Putamen (tissue), 1 donor: ENCODE data around the gene SMAD5.

Experiments
- DNase-seq: peaks from one replicate; pipeline ENCODE4 v3.0.0-alpha.2; 2016; ENCODE audit warnings: low spot score

SMAD5 gene

GRCh38 chr5:136197462-136198142 is 65.0 kb downstream of the SMAD5 start:
- no peak for DNase-seq

DNA sequence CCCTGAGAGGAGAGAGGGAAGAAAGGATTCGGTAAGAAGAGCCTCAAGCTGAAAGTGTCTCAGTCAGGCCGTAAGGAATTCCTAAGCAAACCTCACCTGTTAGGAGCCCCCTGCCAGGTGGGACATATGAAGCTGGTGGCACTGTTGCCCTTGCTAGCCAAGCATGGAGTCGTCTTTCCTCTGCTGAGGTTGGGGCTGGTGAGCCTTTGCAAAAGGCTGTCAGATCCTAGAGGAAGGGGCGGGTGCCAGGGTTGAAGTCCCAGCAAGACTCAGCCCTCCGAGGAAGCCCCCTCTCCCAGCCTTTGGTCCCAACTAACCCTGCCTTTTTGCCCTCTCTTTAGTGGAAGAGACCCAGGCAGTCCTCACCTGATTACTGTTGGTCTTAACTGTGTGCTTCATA is 65.8 kb downstream of the SMAD5 start:
- no peak for DNase-seq

DNA sequence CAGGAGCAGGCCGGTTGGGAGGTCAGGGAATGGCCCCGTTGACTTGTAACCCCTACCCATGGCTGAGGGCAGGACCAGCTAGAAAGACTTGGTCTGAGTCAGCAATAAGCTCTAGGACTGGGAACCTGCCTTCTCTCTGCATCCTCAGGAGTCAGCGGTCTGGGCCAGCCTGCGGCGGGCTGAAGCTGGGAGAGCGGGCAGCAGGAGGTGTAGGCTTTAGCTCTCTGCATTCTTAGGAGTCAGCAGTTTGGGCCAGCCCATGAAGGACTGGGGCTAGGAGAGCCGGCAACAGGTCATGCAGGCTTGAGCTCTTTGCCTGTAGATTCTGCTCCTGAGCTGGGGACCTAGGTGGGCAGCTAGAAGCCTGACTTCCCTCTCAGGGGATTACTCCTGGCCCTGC is 66.8 kb downstream of the SMAD5 start:
- DNase-seq: no peak

- no peak for DNase-seq
Measured at GRCh38 chr5:136200130-136200529, 67.5 kb downstream of the SMAD5 start.

- no peak for DNase-seq
Measured at GRCh38 chr5:136200761-136201160, 68.1 kb downstream of the SMAD5 start.

DNA sequence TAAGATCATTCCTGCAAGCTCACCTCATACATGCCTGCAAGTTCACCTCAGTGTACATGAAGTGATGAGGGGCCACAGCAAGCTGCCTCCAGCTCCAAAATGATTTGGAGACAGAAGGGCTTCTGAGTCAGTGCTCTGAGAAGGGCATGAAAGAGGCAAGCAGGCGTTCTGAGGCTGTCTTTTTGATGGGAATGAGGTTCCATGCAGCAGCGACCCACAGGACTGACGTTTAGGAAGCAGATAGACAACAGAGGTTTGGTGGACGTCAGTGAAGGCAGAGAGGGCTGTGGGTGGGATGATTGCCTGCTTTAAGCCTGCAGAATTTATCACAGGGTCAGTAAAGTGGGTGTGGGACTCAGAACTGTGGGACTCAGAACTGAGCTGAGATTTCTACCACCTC is 69.2 kb downstream of the SMAD5 start:
- no peak for DNase-seq

DNA sequence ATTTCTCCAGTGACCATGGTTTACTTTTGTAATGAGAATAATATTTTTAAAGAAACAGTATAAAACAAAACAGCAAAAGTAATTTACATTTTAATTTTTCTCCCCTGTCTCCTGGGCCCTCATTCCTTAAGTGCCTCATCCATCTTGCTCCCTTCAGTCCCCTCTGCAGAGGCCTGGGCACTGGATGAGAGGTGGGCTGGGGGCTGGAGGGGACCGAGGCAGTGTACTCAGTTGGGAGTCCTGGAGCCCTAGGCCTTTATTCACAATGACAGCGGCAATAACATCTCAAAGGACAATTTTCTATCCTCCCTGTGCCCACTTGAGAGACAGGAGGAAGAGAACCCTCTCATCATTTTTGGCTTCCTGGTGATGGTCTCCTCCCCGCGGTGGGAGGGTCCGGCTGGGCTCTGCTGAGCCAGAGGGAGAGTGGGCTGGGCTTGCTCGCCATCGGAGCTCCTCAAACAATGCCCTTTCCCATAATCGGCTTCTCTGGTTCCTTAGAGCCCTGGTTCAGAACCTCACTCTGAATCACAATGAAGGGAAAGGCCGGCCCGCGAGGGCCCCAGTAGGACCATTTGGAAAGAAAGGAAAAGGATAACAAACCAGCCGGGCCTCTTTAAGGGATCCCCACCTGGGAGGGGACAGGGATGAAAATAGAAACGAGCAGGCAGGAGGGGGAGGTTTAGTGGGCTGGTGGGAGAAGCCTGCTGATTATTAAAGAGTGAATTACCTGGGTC is 70.0 kb downstream of the SMAD5 start:
- DNase-seq: no peak

- DNase-seq: no peak
Measured at GRCh38 chr5:136203303-136203922, 70.8 kb downstream of the SMAD5 start.

DNA sequence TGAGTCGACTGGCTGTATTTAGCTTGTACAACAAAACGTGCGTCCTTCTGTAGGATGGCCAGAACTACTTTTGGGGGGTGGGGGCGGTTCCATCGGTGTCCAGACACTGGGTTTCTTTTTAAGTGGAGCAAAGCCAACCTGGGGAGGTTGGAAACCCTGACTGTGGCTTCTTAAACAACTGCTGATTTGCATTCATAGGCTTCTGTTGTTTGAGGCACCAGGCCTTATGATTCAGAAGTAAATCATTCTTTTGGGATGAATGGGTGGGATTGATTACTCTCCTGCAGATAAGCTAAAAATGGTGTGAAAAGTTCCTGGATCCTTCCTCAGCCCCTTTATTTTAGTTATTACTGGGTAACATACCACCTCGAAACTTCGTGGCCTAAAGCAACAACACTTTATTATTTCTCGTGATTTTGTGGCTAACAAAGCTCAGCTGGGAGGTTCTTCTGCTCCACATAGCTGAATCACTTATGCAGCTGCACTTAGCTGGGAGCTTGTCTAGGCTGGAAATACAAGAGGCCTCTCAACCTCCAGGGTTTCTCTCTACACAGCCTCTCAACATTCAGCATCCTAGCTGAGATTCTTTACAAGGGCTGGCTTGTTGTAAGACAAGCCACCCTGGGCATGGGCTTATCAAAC is 72.5 kb downstream of the SMAD5 start:
- no peak for DNase-seq

GRCh38 chr5:136205941-136206340 is 73.3 kb downstream of the SMAD5 start:
- no peak for DNase-seq

DNA sequence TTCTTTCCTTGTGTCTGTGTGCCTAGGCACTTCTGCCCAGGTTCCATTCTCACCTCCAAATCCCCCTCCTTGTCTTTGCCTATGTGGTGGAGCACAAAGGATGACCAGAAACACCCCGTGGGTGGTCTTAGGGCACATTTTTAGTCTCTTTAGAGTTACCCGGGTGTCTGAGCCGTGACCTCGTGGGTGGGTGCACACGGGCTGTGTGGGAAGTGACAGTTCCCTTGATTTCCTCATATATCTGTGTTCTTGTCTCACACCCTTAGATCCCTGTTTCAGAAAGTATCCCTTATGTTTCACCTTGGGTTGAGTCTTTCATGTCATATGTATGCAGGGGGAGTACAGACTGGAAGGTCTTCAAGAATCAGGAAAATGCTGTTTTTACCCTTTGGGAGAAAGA is 73.7 kb downstream of the SMAD5 start:
- DNase-seq: no peak

DNA sequence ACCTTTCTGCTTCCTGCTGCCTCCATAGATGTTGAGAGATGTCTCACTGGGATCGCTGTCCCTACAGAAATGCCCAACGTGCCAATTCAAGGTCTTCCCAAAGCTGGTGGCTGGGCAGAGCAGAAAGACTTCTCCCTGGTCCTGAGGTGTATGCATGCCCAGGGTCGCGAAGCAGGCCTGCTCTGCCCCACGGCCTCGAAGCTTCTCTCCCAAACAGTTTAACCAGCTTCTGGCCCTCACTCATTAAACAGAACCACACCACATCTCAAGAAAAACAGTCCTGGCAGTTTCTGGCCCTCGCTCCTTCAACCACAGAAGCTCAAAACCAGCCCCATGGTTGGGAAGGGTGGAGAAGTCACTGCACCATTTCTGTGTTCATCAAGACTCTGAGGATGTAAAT is 75.0 kb downstream of the SMAD5 start:
- DNase-seq: no peak

DNA sequence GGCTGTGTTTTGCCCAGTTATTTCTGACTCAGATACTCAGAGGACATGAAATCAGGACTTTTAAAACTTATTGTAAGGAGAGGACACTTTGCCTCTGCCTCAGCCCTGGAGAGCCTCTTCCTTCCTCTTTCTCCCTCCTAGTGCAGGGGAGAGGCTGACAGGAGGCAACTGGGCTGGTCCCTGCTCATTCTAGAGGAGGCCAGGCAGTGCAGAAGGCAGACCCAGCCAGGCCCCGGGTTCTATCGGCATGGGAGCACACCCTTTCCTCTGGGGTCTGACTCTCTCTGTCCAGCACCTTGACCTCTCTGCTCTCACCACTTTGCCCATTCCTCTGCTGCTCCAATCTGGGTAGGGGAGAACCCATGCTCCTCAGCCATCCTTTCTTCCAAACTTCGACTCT is 76.3 kb downstream of the SMAD5 start:
- no peak for DNase-seq

DNA sequence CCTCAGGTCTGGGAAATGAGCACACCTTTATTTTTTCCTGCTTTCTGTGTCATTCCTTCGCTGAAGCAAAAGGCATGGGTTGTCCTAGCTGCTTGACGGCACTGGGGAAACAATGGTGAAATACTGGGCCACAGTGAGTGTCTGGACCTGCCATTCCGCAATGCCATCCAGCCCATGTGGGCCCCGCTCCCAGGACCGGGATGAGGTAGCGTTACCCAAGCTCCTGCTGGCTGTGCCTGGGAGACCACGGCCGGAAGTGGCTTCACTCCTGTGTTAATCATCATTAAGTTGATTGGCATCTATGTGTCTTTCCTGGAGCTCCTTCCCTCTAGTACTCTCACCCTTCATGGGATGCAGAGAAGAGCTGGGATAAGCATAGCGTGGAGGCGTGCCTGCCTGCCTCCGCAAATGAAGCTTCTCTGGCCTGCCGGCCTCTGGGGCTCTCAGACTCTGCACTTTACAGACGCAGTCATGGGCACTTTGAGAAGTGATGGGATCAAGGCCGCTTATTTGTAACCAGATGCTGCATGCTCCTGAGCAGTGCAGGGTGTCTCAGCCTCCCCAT is 76.8 kb downstream of the SMAD5 start:
- DNase-seq: no peak

GRCh38 chr5:136210259-136210658 is 77.6 kb downstream of the SMAD5 start:
- no peak for DNase-seq

DNA sequence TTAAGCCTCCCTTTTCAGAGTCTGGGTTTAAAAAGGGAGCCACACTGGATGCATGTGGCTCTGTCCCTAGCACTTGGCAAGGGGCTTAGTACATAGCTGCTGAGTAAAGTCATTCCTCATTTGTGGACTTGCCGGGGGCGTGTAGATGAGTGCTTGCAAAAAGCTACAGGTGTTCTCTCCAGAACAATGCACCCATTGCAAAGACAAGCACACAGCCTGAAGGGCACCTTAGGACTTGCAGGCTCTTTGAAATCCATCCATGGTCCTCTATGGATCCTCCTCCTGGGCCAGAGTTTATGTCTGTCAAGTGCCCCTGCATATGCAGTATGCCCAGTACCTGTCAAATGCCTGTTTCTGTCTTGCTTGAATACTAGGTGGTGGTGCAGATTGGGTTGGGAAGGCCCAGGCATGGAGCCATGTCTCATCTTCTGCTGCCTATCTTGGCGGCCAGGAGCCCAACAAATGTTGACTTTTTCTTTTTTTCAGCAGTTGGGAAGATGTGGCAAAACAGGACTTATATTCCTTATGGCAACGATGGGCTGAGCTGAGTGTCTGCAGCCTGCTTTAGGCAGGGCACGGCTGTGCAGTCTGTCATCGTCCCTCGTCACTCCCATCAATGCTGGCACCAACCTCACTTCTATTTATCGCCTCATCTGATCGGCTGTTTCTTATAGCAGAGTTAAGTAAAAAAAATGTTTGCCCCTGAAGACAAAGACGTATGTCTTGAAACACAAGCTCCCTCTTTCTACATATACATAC is 78.8 kb downstream of the SMAD5 start:
- no peak for DNase-seq

GRCh38 chr5:136212252-136212721 is 79.6 kb downstream of the SMAD5 start:
- DNase-seq: peak; percentile 30

DNA sequence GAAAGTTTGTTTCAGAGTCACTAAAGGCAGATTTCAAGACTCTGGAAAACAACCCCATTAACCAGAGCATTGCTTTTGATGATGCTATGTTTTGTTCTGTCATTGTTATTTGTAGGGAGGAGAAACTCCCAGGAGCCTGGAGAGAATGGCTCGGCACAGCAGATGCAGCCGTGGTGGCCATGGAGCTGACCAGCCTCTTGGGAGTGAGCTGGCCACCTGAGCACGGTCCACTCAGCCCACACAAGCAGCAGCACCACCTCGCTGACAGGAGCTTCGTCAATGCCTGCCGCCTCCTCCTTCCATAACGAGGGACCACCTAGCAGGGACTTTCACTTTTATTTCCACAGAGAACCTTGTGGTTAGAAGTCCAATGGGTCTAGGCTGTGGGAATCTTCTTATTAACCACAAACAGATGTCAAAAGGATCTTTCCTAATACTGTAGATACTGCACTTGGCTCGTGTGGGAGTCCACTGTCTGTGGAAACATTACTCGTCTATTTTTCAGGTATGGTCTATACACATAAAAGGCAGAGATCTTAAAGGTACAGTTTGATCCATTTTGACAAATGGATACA is 81.4 kb downstream of the SMAD5 start:
- no peak for DNase-seq

DNA sequence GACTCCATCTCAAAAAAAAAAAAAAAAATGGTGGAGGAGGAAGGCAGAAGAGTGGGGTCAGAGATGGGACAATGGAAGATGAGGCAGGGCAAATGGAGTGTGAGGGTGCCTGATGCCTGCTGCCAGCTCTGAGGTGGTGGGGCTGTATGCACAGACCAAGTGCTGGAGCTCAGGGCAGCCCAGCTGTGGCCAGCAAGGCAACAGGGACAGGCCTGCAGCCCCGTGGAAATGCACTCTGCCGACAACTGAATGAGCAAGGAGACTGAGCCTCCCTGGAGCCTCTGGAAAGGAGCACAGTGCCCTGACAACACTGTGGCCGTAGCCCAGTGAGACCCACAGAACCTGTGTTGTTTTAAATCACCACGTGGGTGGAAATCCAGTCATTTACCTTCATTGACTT is 83.2 kb downstream of the SMAD5 start:
- DNase-seq: no peak

DNA sequence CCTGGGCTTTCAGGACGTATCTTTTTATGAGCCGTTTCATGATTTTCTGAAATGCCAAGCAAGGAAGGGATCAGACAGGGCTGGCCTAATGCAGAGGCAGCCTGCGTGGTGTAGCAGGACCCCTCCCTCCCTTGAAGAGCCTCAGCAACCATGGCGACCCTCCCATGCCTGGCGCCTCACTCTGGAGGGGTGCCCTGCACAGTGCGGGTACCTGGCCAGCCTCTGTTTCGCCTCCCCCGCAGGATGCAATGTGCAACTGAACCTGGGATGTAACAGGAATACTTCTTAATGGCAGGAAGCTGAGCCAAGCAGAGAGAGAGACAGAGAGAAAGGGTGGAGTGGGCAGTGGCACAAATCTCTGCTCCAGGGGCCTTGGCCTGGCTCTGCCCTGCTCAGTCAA is 83.6 kb downstream of the SMAD5 start:
- DNase-seq: no peak

- DNase-seq: no peak
Measured at GRCh38 chr5:136221340-136221739, 88.7 kb downstream of the SMAD5 start.
